Measurements from ENCODE around the gene MARCHF11. TPM values are rescaled to one million over a fixed set of nuclear protein-coding genes. Genes with fewer than 3 reads are reported as not detected.

MARCHF11 gene
- total RNA-seq, 1 donor from 2014 or later, result not detected

- no peak for TF ChIP-seq CTCF (IDR thresholded peaks at IDR 0.05; ENCODE audit: insufficient read depth, low read length, poor library complexity, severe bottlenecking)
- H3K36me3 ChIP-seq (ENCODE audit: control insufficient read depth, insufficient read depth, low read length), result no peaks in the 10 kb centered on the region
- no peak for DNase-seq (ENCODE audit: low read depth)
- H3K4me3 ChIP-seq (ENCODE audit: low read depth, low read length), result no peak overlapping the region
- no peaks in the 10 kb centered on the region for H3K27me3 ChIP-seq (ENCODE audit: control insufficient read depth, insufficient read depth, low read length)
Observed at GRCh38 chr5:16140944-16141343, 38.6 kb downstream of the MARCHF11 start.

- no peak for DNase-seq (ENCODE audit: low read depth)
- H3K27me3 ChIP-seq (ENCODE audit: control insufficient read depth, insufficient read depth, low read length), result no peaks in the 10 kb centered on the region
- no peaks in the 10 kb centered on the region for H3K36me3 ChIP-seq (ENCODE audit: control insufficient read depth, insufficient read depth, low read length)
- no peak overlapping the region for H3K4me3 ChIP-seq (ENCODE audit: low read depth, low read length)
- no peak for TF ChIP-seq CTCF (IDR thresholded peaks at IDR 0.05; ENCODE audit: insufficient read depth, low read length, poor library complexity, severe bottlenecking)
Observed at GRCh38 chr5:16140417-16140816, 39.2 kb downstream of the MARCHF11 start.

- Histone ChIP-seq H3K36me3 (ENCODE audit: control insufficient read depth, insufficient read depth, low read length) (no peaks in the 10 kb centered on the region), H3K4me3 (ENCODE audit: low read depth, low read length) (no peak overlapping the region), H3K27me3 (ENCODE audit: control insufficient read depth, insufficient read depth, low read length) (no peaks in the 10 kb centered on the region)
- TF ChIP-seq CTCF (IDR thresholded peaks at IDR 0.05; ENCODE audit: insufficient read depth, low read length, poor library complexity, severe bottlenecking), result no peak
- DNase-seq (ENCODE audit: low read depth), result no peak
Observed at GRCh38 chr5:16137177-16137576, 42.4 kb downstream of the MARCHF11 start.

- Histone ChIP-seq H3K27me3 (ENCODE audit: control insufficient read depth, insufficient read depth, low read length) (no peaks in the 10 kb centered on the region), H3K36me3 (ENCODE audit: control insufficient read depth, insufficient read depth, low read length) (no peaks in the 10 kb centered on the region), H3K4me3 (ENCODE audit: low read depth, low read length) (no peak overlapping the region)
- no peak for TF ChIP-seq CTCF (IDR thresholded peaks at IDR 0.05; ENCODE audit: insufficient read depth, low read length, poor library complexity, severe bottlenecking)
- no peak for DNase-seq (ENCODE audit: low read depth)
Observed at GRCh38 chr5:16135506-16135905, 44.1 kb downstream of the MARCHF11 start.

GRCh38 chr5:16135003-16135402 lies 44.6 kb downstream of the MARCHF11 start:
- DNase-seq (ENCODE audit: low read depth), result no peak
- H3K27me3 ChIP-seq (ENCODE audit: control insufficient read depth, insufficient read depth, low read length), result no peaks in the 10 kb centered on the region
- no peak for TF ChIP-seq CTCF (IDR thresholded peaks at IDR 0.05; ENCODE audit: insufficient read depth, low read length, poor library complexity, severe bottlenecking)
- H3K4me3 ChIP-seq (ENCODE audit: low read depth, low read length), result no peak overlapping the region
- H3K36me3 ChIP-seq (ENCODE audit: control insufficient read depth, insufficient read depth, low read length), result no peaks in the 10 kb centered on the region

- no peak for DNase-seq (ENCODE audit: low read depth)
- H3K4me3 ChIP-seq (ENCODE audit: low read depth, low read length), result no peak overlapping the region
- H3K27me3 ChIP-seq (ENCODE audit: control insufficient read depth, insufficient read depth, low read length), result no peaks in the 10 kb centered on the region
- no peaks in the 10 kb centered on the region for H3K36me3 ChIP-seq (ENCODE audit: control insufficient read depth, insufficient read depth, low read length)
- TF ChIP-seq CTCF (IDR thresholded peaks at IDR 0.05; ENCODE audit: insufficient read depth, low read length, poor library complexity, severe bottlenecking), result no peak
Observed at GRCh38 chr5:16134204-16134603, 45.4 kb downstream of the MARCHF11 start.
